H9 (cell line): ENCODE data around the gene RBP4. TPM values are rescaled to one million over a fixed set of nuclear protein-coding genes. Genes with fewer than 3 reads are reported as not detected.
A peak's percentile ranks its signal among the peaks of the same experiment; 100 is the strongest.

ENCODE experiments used
- DNase-seq: peaks from one replicate; pipeline ENCODE4 v3.0.0-alpha.2; 2017
- H2AFZ ChIP-seq: one replicate; pipeline ENCODE4 v1.6.1; 2013; ENCODE audit warnings: mild to moderate bottlenecking, low read length, control low read depth, moderate library complexity
- H2AK5ac ChIP-seq: 2 replicates; pipeline ENCODE4 v1.6.1; 2013; ENCODE audit warnings: low read length, control low read depth, mixed read lengths; ENCODE audit not compliant: insufficient read length
- H2BK120ac ChIP-seq: one replicate; pipeline ENCODE4 v1.6.1; 2013; ENCODE audit warnings: low read depth, mild to moderate bottlenecking, low read length, control low read depth, inconsistent platforms; ENCODE audit not compliant: poor library complexity, severe bottlenecking
- H2BK12ac ChIP-seq: 2 replicates; pipeline ENCODE4 v1.6.1; 2013; ENCODE audit warnings: low read length, control low read depth, mixed read lengths, low read depth; ENCODE audit not compliant: insufficient read length
- H2BK15ac ChIP-seq: 2 replicates; pipeline ENCODE4 v1.6.1; 2013; ENCODE audit warnings: low read depth, low read length, control low read depth
- H2BK20ac ChIP-seq: one replicate; pipeline ENCODE4 v1.6.1; 2013; ENCODE audit warnings: low read depth, mild to moderate bottlenecking, low read length, control low read depth, inconsistent platforms; ENCODE audit not compliant: poor library complexity, severe bottlenecking
- H2BK5ac ChIP-seq: 2 replicates; pipeline ENCODE4 v1.6.1; 2013; ENCODE audit warnings: low read length, control low read depth, mixed read lengths; ENCODE audit not compliant: insufficient read length
- H3K14ac ChIP-seq: 2 replicates; pipeline ENCODE4 v1.6.1; 2013; ENCODE audit warnings: low read length, control low read depth; ENCODE audit not compliant: insufficient read depth
- H3K18ac ChIP-seq: 2 replicates; pipeline ENCODE4 v1.6.1; 2013; ENCODE audit warnings: low read depth, mild to moderate bottlenecking, mixed read lengths, low read length, control low read depth; ENCODE audit not compliant: insufficient read length
- H3K23ac ChIP-seq: 2 replicates; pipeline ENCODE4 v1.6.1; 2013; ENCODE audit warnings: low read length, control low read depth, mixed read lengths, low read depth; ENCODE audit not compliant: insufficient read length
- H3K23me2 ChIP-seq: 2 replicates; pipeline ENCODE4 v1.6.1; 2013; ENCODE audit warnings: low read depth, mild to moderate bottlenecking, mixed read lengths, low read length, control low read depth; ENCODE audit not compliant: insufficient read length, poor library complexity, severe bottlenecking
- H3K27ac ChIP-seq: 2 replicates; pipeline ENCODE4 v1.5.1; 2013; ENCODE audit warnings: low read length, control low read depth, mixed read lengths, low read depth; ENCODE audit not compliant: insufficient read length
- H3K27me3 ChIP-seq: 2 replicates; pipeline ENCODE4 v1.6.1; 2013; ENCODE audit warnings: low read length, control low read depth, inconsistent platforms; ENCODE audit not compliant: insufficient read depth
- H3K4ac ChIP-seq: 2 replicates; pipeline ENCODE4 v1.6.1; 2013; ENCODE audit warnings: low read depth, mild to moderate bottlenecking, control low read depth, inconsistent platforms, low read length, moderate library complexity
- H3K4me1 ChIP-seq: 2 replicates; pipeline ENCODE4 v1.6.1; 2013; ENCODE audit warnings: low read length, control low read depth, inconsistent platforms; ENCODE audit not compliant: insufficient read depth
- H3K4me2 ChIP-seq: 2 replicates; pipeline ENCODE4 v1.6.1; 2013; ENCODE audit warnings: low read length, control low read depth, mixed read lengths; ENCODE audit not compliant: insufficient read length, insufficient read depth
- H3K56ac ChIP-seq: 2 replicates; pipeline ENCODE4 v1.6.1; 2013; ENCODE audit warnings: low read depth, mild to moderate bottlenecking, mixed read lengths, low read length, control low read depth; ENCODE audit not compliant: insufficient read length
- H3K79me1 ChIP-seq: 2 replicates; pipeline ENCODE4 v1.6.1; 2013; ENCODE audit warnings: low read depth, mild to moderate bottlenecking, moderate library complexity, low read length, control low read depth, inconsistent platforms; ENCODE audit not compliant: insufficient read depth, poor library complexity, severe bottlenecking
- H3K79me2 ChIP-seq: 2 replicates; pipeline ENCODE4 v1.6.1; 2013; ENCODE audit warnings: low read length, control low read depth, inconsistent platforms; ENCODE audit not compliant: insufficient read depth
- H3K9ac ChIP-seq: 2 replicates; pipeline ENCODE4 v1.6.1; 2013; ENCODE audit warnings: low read length, control low read depth, mixed read lengths; ENCODE audit not compliant: insufficient read length; ENCODE audit errors: extremely low read depth
- H3K9me3 ChIP-seq: one replicate; pipeline ENCODE4 v1.6.1; 2013; ENCODE audit warnings: low read depth, low read length, inconsistent platforms; ENCODE audit not compliant: control insufficient read depth
- H3T11ph ChIP-seq: one replicate; pipeline ENCODE4 v1.6.1; 2013; ENCODE audit warnings: mild to moderate bottlenecking, low read length, control low read depth, inconsistent platforms
- H4K20me1 ChIP-seq: one replicate; pipeline ENCODE4 v1.6.1; 2013; ENCODE audit not compliant: control insufficient read depth, insufficient read length, insufficient read depth
- H4K5ac ChIP-seq: 2 replicates; pipeline ENCODE4 v1.6.1; 2013; ENCODE audit warnings: low read depth, mild to moderate bottlenecking, mixed read lengths, low read length, control low read depth; ENCODE audit not compliant: insufficient read length
- H4K8ac ChIP-seq: replicated peaks from 2 replicates; pipeline ENCODE4 v1.6.1; 2013; ENCODE audit warnings: low read length, control low read depth, mixed read lengths, low read depth; ENCODE audit not compliant: insufficient read length
- H4K91ac ChIP-seq: 2 replicates; pipeline ENCODE4 v1.6.1; 2013; ENCODE audit warnings: low read depth, mild to moderate bottlenecking, moderate library complexity, mixed read lengths, low read length, control low read depth; ENCODE audit not compliant: insufficient read length
- H3K27ac Mint-ChIP-seq, 3 experiments: 2 replicates in 2 of 3; 3 replicates in 1 of 3; pipeline ENCODE4 v1.8.0; 2020 to 2021; ENCODE audit warnings: mixed read lengths in 3 of 3, mild to moderate bottlenecking in 1 of 3, moderate library complexity in 1 of 3
- H3K27me3 Mint-ChIP-seq: 2 replicates; pipeline ENCODE4 v1.8.0; 2021; ENCODE audit warnings: low read depth, mild to moderate bottlenecking, moderate library complexity, mixed read lengths
- H3K36me3 Mint-ChIP-seq, 3 experiments: 2 replicates in 2 of 3; 3 replicates in 1 of 3; pipeline ENCODE4 v1.8.0; 2020 to 2021; ENCODE audit warnings: low read depth in 3 of 3, mixed read lengths in 3 of 3; ENCODE audit not compliant: insufficient read depth in 1 of 3
- H3K4me1 Mint-ChIP-seq, 2 experiments: 2 replicates each; pipeline ENCODE4 v1.8.0; 2020; ENCODE audit warnings: mixed read lengths in 2 of 2
- H3K4me3 Mint-ChIP-seq, 2 experiments: 2 replicates in 1 of 2; 3 replicates in 1 of 2; pipeline ENCODE4 v1.8.0; 2020 to 2021; ENCODE audit warnings: mild to moderate bottlenecking in 2 of 2, mixed read lengths in 2 of 2, moderate library complexity in 1 of 2
- H3K9me3 Mint-ChIP-seq, 2 experiments: 2 replicates in 1 of 2; 3 replicates in 1 of 2; pipeline ENCODE4 v1.8.0; 2020; ENCODE audit warnings: mild to moderate bottlenecking in 2 of 2, mixed read lengths in 2 of 2, moderate library complexity in 1 of 2
- WGBS: extraction: QIAGEN DNeasy Blood & Tissue Kit; methylation state at CpG from one replicate; pipeline ENCODE4 v1.1.7; 2013; ENCODE audit warnings: missing lambda C conversion rate, low lambda C conversion rate, mixed read lengths; ENCODE audit not compliant: insufficient read length; ENCODE audit errors: extremely low coverage; 5-methylcytosine and 5-hydroxymethylcytosine counted together
- total RNA-seq: library from RNA; stranded (reverse); gene quantifications from 2 replicates; pipeline ENCODE4 v1.2.1, GENCODE V29; 2021
- TF ChIP-seq, protein P1 (sequence below): fragments of 200-600 bp; sonication (generic); conservative IDR thresholded peaks from 3 replicates; pipeline ENCODE4 v1.8.0; 2021; ENCODE audit warnings: antibody characterized with exemption, mild to moderate bottlenecking

Gene RBP4
- total RNA-seq, 1 experiment from 2014 or later = not detected

DNA sequence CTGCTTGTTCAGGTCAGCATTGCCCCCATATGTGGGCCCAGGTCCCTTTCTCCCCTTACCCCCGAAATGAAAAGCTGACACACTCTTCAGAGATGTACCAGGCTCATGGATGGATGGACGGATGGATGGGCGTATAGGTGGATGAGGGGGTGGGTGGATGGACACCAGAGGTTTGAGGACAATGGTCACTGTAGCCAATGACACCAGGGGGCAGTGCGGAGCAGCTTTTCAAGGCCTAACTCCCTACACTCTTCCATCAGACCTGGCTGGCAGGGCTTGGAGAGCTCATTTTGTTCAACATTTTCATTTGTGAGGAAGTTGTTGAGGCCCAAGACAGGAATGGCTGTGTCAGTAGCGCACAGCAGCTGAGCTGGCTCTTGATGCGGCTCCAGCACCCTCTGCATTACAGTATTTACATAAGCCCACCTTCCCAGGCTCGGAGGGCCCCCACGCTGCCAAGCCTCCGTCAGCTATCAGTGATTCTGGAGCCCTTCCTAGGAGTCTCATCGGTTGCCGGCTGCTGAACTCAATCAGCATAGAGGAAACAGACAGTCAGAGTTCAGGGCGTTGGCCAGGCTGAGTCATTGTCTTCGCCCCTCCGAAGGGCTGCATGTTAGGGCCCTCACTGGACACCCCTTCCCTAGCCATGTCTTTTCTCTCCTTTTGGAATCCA lies 46.1 kb downstream of the RBP4 start:
- TF ChIP-seq, protein P1, sequence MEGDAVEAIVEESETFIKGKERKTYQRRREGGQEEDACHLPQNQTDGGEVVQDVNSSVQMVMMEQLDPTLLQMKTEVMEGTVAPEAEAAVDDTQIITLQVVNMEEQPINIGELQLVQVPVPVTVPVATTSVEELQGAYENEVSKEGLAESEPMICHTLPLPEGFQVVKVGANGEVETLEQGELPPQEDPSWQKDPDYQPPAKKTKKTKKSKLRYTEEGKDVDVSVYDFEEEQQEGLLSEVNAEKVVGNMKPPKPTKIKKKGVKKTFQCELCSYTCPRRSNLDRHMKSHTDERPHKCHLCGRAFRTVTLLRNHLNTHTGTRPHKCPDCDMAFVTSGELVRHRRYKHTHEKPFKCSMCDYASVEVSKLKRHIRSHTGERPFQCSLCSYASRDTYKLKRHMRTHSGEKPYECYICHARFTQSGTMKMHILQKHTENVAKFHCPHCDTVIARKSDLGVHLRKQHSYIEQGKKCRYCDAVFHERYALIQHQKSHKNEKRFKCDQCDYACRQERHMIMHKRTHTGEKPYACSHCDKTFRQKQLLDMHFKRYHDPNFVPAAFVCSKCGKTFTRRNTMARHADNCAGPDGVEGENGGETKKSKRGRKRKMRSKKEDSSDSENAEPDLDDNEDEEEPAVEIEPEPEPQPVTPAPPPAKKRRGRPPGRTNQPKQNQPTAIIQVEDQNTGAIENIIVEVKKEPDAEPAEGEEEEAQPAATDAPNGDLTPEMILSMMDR = peak; percentile 84
- no peak overlapping the region for H4K91ac ChIP-seq
- peaks cover 2% of the 10 kb centered on the region in 2 experiments; a peak in 1 of 5 replicates for H3K9me3 Mint-ChIP-seq
- no peak overlapping the region for H3K56ac ChIP-seq
- H3K27ac Mint-ChIP-seq = no peak overlapping the region; a peak in 2 of 7 replicates
- no peak overlapping the region for H3K18ac ChIP-seq
- H2AFZ ChIP-seq = no peak overlapping the region
- no peak overlapping the region for H2BK20ac ChIP-seq
- H3K9me3 ChIP-seq = no peaks in the 10 kb centered on the region
- no peaks in the 10 kb centered on the region for H3K27me3 ChIP-seq
- no peak overlapping the region; a peak in 1 of 5 replicates for H3K4me3 Mint-ChIP-seq
- no peak overlapping the region for H2BK120ac ChIP-seq
- H3K23ac ChIP-seq = no peak overlapping the region
- no peak overlapping the region for H2BK12ac ChIP-seq
- no peak overlapping the region for H3K27ac ChIP-seq
- H3K4me1 ChIP-seq = no peaks in the 10 kb centered on the region; the same call in 1 of the 2 replicates
- no peaks in the 10 kb centered on the region for H3K23me2 ChIP-seq
- H4K20me1 ChIP-seq = no peaks in the 10 kb centered on the region
- no peaks in the 10 kb centered on the region for H3K79me1 ChIP-seq
- WGBS = no CpG with 5 or more reads among the region's 14 CpGs
- peaks cover 7 to 14% of the 10 kb centered on the region in 2 experiments for H3K4me1 Mint-ChIP-seq
- peaks cover 0 to 2% (median 0%) of the 10 kb centered on the region in 3 experiments; a peak in 1 of 7 replicates for H3K36me3 Mint-ChIP-seq
- no peak overlapping the region for H4K8ac ChIP-seq
- no peak overlapping the region for H2BK5ac ChIP-seq
- H3K79me2 ChIP-seq = no peaks in the 10 kb centered on the region
- no peak overlapping the region for H2BK15ac ChIP-seq
- no peak overlapping the region for H3K4ac ChIP-seq
- DNase-seq = peak; percentile 85
- no peak overlapping the region for H3K4me2 ChIP-seq
- no peak overlapping the region for H3K14ac ChIP-seq
- H3K9ac ChIP-seq = no peak overlapping the region
- H3K27me3 Mint-ChIP-seq = peaks cover 14% of the 10 kb centered on the region
- H3T11ph ChIP-seq = no peak overlapping the region
- H2AK5ac ChIP-seq = no peak overlapping the region
- H4K5ac ChIP-seq = no peak overlapping the region
